ENCODE results near the gene ZMIZ1. TPM values are rescaled to one million over a fixed set of nuclear protein-coding genes. Genes with fewer than 3 reads are reported as not detected.

Gene ZMIZ1
- total and polyA plus RNA-seq, 4 donors: 18.3 to 80.2 (median 42.6) TPM

DNA sequence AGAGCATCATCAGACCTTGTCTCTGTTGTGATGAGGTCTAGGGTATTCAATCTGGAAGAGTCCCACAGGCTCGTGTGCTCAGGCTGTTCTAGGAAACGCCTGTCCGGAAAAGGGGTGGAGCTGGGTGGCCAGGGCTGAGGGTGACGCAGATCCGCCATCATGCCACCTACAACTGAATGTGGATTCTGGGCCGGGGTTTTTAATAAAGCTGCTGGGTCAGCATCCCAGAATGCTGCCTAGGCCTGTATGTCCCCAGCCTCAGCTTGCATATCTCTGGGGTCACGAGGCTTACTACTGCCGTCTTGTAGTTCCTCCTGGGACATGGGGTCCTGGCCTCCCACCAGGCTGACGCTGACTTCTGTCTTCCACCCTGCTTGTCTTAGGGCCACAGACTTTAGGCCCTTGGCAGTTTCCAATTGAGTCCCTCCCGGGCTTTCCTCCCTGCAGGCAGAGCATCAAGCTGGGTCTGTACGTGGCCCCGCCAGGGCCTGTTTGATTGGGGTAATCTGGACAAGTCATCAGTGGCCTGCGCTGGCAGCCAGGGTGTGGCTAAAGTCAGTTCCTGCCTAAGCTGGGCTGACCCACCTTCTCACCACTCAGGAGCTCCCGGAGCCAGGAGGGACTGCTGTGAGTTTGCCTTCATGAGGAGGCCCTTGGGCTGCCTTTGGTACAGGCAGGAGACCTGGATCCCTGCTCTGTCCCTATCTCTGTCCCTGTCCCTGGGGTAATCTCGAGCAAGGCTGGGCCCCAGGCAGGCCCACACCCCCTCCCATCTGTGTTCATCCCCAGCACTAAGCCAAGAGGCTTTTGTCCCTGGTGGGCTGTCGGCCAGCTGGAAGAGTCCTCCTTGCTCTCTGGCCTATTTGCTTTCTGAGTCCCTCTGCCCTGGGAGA lies 79.9 kb downstream of the ZMIZ1 start:
- TF ChIP-seq, protein P1, sequence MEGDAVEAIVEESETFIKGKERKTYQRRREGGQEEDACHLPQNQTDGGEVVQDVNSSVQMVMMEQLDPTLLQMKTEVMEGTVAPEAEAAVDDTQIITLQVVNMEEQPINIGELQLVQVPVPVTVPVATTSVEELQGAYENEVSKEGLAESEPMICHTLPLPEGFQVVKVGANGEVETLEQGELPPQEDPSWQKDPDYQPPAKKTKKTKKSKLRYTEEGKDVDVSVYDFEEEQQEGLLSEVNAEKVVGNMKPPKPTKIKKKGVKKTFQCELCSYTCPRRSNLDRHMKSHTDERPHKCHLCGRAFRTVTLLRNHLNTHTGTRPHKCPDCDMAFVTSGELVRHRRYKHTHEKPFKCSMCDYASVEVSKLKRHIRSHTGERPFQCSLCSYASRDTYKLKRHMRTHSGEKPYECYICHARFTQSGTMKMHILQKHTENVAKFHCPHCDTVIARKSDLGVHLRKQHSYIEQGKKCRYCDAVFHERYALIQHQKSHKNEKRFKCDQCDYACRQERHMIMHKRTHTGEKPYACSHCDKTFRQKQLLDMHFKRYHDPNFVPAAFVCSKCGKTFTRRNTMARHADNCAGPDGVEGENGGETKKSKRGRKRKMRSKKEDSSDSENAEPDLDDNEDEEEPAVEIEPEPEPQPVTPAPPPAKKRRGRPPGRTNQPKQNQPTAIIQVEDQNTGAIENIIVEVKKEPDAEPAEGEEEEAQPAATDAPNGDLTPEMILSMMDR (IDR thresholded peaks at IDR 0.05; ENCODE audit: control extremely low read depth, extremely low read depth): no peak
- ATAC-seq (ENCODE audit: insufficient read depth, low FRiP score): no peak
- H3K36me3 ChIP-seq (ENCODE audit: control insufficient read depth in 4 of 4, insufficient read depth in 4 of 4, low read length in 4 of 4): peaks cover 0 to 3% (median 2%) of the 10 kb centered on the region in 4 donors
- H3K9ac ChIP-seq (ENCODE audit: insufficient read depth in 1 of 2, low read length in 2 of 2): peak overlapping the region in 1 of 2 donors; percentile 49
- H3K4me1 ChIP-seq (ENCODE audit: control insufficient read depth in 5 of 5, insufficient read depth in 5 of 5, low read length in 5 of 5): peaks cover 27 to 74% (median 59%) of the 10 kb centered on the region in 5 donors
- 39 to 53% methylated on average over 16 of the region's 16 CpGs for WGBS, 2 donors
- H3K4me3 ChIP-seq: no peak overlapping the region
- peak; percentile 68 to 83 (median 72) for DNase-seq
- H3K27ac ChIP-seq (ENCODE audit: low read depth in 1 of 2, low read length in 1 of 2): peak overlapping the region; percentile 90 to 95
- H3K27me3 ChIP-seq (ENCODE audit: control insufficient read depth in 3 of 3, insufficient read depth in 3 of 3, low read length in 2 of 3): no peaks in the 10 kb centered on the region
- no peaks in the 10 kb centered on the region for H3K9me3 ChIP-seq (ENCODE audit: control insufficient read depth in 4 of 4, insufficient read depth in 3 of 4, low read length in 3 of 4)

DNA sequence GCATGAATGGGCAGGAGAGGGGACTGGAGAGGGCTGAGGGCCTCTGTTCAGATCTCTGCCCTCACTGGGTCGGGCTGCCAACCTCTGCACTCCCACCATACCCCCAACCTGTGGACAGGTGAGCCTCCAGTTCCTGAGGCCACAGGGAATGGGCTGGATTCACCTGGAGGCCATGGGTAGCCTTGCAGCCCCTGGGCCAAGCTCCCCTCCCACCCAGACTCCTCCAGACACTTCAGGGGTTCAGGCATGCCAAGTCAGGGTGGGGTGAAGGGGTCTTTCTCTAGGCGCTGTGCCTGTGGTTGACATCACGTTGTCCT lies 80.5 kb downstream of the ZMIZ1 start:
- no peak overlapping the region for H3K4me3 ChIP-seq
- WGBS, 2 donors: 31 to 40% methylated on average over 3 of the region's 3 CpGs
- H3K36me3 ChIP-seq (ENCODE audit: control insufficient read depth in 4 of 4, insufficient read depth in 4 of 4, low read length in 4 of 4): peaks cover 0 to 3% (median under 1%) of the 10 kb centered on the region in 4 donors
- H3K27me3 ChIP-seq (ENCODE audit: control insufficient read depth in 3 of 3, insufficient read depth in 3 of 3, low read length in 2 of 3): no peaks in the 10 kb centered on the region
- peak overlapping the region in 1 of 2 donors; percentile 28 for H3K9ac ChIP-seq (ENCODE audit: insufficient read depth in 1 of 2, low read length in 2 of 2)
- no peaks in the 10 kb centered on the region for H3K9me3 ChIP-seq (ENCODE audit: control insufficient read depth in 4 of 4, insufficient read depth in 3 of 4, low read length in 3 of 4)
- no peak for DNase-seq
- TF ChIP-seq, protein P1 (IDR thresholded peaks at IDR 0.05; ENCODE audit: control extremely low read depth, extremely low read depth): no peak
- peak overlapping the region; percentile 90 to 95 for H3K27ac ChIP-seq (ENCODE audit: low read depth in 1 of 2, low read length in 1 of 2)
- no peak for ATAC-seq (ENCODE audit: insufficient read depth, low FRiP score)
- H3K4me1 ChIP-seq (ENCODE audit: control insufficient read depth in 5 of 5, insufficient read depth in 5 of 5, low read length in 5 of 5): peaks cover 27 to 75% (median 59%) of the 10 kb centered on the region in 5 donors

DNA sequence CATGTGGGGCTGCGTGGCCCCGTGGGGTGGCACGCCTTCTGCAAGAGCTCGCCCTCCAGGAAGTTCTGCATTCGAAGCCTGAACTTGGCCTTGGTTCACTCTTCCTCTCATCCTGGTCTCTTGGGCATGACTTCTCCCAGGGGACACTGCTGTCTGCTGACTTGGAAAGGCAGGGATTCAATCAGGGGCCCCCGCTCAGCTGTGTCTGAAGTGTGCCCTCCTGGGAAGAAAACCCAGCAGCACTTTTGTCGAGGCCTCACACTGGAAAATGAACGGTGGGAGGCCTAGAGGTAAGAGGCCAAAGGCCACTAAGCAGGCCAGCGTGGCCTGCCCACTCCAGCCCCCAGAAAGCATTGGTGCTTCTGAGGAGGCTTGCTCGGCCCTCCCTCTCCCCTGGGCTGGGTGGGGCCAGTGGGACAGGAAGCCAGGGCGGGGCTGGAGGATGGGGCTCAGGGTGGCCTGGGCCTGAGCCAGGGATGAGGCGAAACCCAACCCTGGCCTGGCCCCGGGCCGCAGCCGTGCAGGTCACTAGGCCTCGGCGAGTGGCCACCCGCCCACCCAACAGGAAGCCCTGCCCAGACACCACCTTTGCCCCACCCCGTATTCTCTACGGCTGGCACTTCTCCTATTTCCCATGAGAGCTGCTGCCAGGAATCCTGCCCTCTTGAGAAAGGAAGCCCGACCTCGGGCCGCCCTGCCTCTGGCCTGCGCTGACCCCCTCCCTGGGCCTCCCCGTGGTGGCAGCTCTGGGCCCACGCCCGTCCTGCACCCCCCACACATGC lies 81.1 kb downstream of the ZMIZ1 start:
- peaks cover 0 to 3% (median 0%) of the 10 kb centered on the region in 4 donors for H3K36me3 ChIP-seq (ENCODE audit: control insufficient read depth in 4 of 4, insufficient read depth in 4 of 4, low read length in 4 of 4)
- no peaks in the 10 kb centered on the region for H3K27me3 ChIP-seq (ENCODE audit: control insufficient read depth in 3 of 3, insufficient read depth in 3 of 3, low read length in 2 of 3)
- H3K27ac ChIP-seq (ENCODE audit: low read depth in 1 of 2, low read length in 1 of 2): peak overlapping the region; percentile 90 to 95
- ATAC-seq (ENCODE audit: insufficient read depth, low FRiP score) (peak; percentile 76), DNase-seq (peak in 2 of 3 donors; percentile 58 to 72)
- no peak overlapping the region for H3K4me3 ChIP-seq
- H3K4me1 ChIP-seq (ENCODE audit: control insufficient read depth in 5 of 5, insufficient read depth in 5 of 5, low read length in 5 of 5): peaks cover 27 to 78% (median 57%) of the 10 kb centered on the region in 5 donors
- WGBS, 2 donors: 11 to 13% methylated on average over 26 to 27 of the region's 27 CpGs
- H3K9ac ChIP-seq (ENCODE audit: insufficient read depth in 1 of 2, low read length in 2 of 2): peak overlapping the region in 1 of 2 donors; percentile 28
- TF ChIP-seq, protein P1 (IDR thresholded peaks at IDR 0.05; ENCODE audit: control extremely low read depth, extremely low read depth): no peak
- H3K9me3 ChIP-seq (ENCODE audit: control insufficient read depth in 4 of 4, insufficient read depth in 3 of 4, low read length in 3 of 4): no peaks in the 10 kb centered on the region

Measured in lung (tissue), 12 donors.